ENCODE data around the gene ENGASE. TPM values are rescaled to one million over a fixed set of nuclear protein-coding genes. Genes with fewer than 3 reads are reported as not detected.

The ENGASE gene
- total RNA-seq, 2 donors from 2014 or later, result 53.4 to 111 TPM

GRCh38 chr17:79045001-79045729, 29.5 kb upstream of the ENGASE start:
- Histone ChIP-seq H3K27me3 (no peaks in the 10 kb centered on the region), H3K27ac (no peak overlapping the region), H3K4me3 (no peak overlapping the region), H3K9ac (ENCODE audit: low read depth in 2 of 2, low read length in 2 of 2) (no peak overlapping the region), H3K4me1 (no peaks in the 10 kb centered on the region), H3K9me3 (no peaks in the 10 kb centered on the region), H3K36me3 (no peaks in the 10 kb centered on the region)
- TF ChIP-seq, protein P1, sequence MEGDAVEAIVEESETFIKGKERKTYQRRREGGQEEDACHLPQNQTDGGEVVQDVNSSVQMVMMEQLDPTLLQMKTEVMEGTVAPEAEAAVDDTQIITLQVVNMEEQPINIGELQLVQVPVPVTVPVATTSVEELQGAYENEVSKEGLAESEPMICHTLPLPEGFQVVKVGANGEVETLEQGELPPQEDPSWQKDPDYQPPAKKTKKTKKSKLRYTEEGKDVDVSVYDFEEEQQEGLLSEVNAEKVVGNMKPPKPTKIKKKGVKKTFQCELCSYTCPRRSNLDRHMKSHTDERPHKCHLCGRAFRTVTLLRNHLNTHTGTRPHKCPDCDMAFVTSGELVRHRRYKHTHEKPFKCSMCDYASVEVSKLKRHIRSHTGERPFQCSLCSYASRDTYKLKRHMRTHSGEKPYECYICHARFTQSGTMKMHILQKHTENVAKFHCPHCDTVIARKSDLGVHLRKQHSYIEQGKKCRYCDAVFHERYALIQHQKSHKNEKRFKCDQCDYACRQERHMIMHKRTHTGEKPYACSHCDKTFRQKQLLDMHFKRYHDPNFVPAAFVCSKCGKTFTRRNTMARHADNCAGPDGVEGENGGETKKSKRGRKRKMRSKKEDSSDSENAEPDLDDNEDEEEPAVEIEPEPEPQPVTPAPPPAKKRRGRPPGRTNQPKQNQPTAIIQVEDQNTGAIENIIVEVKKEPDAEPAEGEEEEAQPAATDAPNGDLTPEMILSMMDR (IDR thresholded peaks at IDR 0.05), result no peak
- DNase-seq, result no peak
- intact Hi-C loops (cut with DNase I), result no loop called here

- H3K9me3 ChIP-seq, result no peaks in the 10 kb centered on the region
- no peak overlapping the region for H3K4me3 ChIP-seq
- DNase-seq, result peak; percentile 78
- no peak overlapping the region for H3K27ac ChIP-seq
- H3K4me1 ChIP-seq, result no peaks in the 10 kb centered on the region
- no peaks in the 10 kb centered on the region for H3K27me3 ChIP-seq
- no peak overlapping the region for H3K9ac ChIP-seq (ENCODE audit: low read depth in 2 of 2, low read length in 2 of 2)
- intact Hi-C loops (cut with DNase I), result loop anchor here (2.0 kb wide), 1 partner anchor 345 kb away; no protein-coding TSS in a partner anchor
- TF ChIP-seq, protein P1 (IDR thresholded peaks at IDR 0.05), result peak; percentile 91
- H3K36me3 ChIP-seq, result no peaks in the 10 kb centered on the region
These were observed 28.8 kb upstream of the ENGASE start for GRCh38 chr17:79045842-79046196.

DNA sequence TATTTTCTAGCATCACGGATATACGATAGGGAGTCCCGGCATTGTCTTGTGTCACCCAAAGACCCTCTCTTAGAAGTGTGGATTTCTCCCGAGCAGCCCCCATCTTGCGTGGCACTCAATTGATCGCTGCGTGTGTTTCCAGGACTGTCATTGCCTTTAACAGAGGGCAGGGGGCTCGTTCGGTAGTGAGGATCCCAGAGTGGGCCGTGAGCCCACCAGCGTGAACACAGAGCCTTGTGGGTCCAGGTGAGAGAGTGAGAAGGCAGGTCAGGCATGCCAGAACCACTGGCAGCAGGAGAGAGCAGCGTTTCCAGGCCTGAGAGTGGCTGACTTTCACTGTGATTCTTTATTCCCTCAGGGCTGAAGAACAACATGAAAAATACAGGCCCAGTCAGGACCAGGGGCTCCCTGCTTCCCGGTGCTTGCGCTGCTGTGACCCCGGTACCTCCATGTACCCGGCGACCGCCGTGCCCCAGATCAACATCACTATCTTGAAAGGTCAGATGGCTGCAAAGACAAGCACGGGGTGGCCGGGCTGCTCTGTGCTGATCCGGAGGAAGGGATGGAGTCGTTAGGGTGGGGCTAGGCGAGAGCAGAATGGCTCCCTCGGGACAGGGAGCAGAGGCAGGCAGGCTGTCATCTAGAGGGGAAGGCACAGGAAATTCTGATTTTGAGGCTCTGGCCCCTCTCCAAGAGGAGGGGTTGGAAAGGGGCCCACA, 28.3 kb upstream of the ENGASE start:
- Histone ChIP-seq H3K9ac (ENCODE audit: low read depth in 2 of 2, low read length in 2 of 2) (no peak overlapping the region), H3K4me1 (no peaks in the 10 kb centered on the region), H3K9me3 (no peaks in the 10 kb centered on the region), H3K27ac (no peak overlapping the region), H3K4me3 (no peak overlapping the region), H3K27me3 (no peaks in the 10 kb centered on the region), H3K36me3 (no peaks in the 10 kb centered on the region)
- TF ChIP-seq, protein P1 (IDR thresholded peaks at IDR 0.05), result peak; percentile 2
- intact Hi-C loops (cut with DNase I), result loop anchor here (2.0 kb wide), 1 partner anchor 344 kb away; no protein-coding TSS in a partner anchor
- DNase-seq, result no peak

DNA sequence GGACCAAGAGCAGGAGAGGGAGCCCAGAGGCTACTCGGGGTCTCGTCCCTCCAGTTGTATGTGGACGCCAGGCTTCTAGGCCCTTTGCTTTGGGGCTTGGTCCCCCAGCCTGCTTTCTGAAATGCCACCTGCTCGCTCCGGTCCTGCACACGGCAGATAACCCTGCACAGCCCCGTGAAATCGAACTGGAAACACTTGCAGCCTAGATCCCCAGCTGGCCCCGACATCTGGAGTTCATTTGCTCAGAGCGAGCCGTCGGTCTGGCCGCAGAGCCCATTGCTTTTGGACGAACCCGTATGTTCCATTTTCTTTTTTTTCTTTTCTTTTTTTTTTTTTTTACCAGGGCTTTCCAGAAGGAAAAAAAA, 27.7 kb upstream of the ENGASE start:
- H3K4me3 ChIP-seq, result no peak overlapping the region
- intact Hi-C loops (cut with DNase I), result loop anchor here (2.0 kb wide), 1 partner anchor 344 kb away; no protein-coding TSS in a partner anchor
- TF ChIP-seq, protein P1 (IDR thresholded peaks at IDR 0.05), result no peak

GRCh38 chr17:79047291-79047920, 27.2 kb upstream of the ENGASE start:
- Histone ChIP-seq H3K4me1 (no peaks in the 10 kb centered on the region), H3K9ac (ENCODE audit: low read depth in 2 of 2, low read length in 2 of 2) (no peak overlapping the region), H3K27me3 (no peaks in the 10 kb centered on the region), H3K9me3 (no peaks in the 10 kb centered on the region), H3K36me3 (no peaks in the 10 kb centered on the region), H3K27ac (no peak overlapping the region), H3K4me3 (no peak overlapping the region)
- intact Hi-C loops (cut with DNase I), result loop anchor here (2.0 kb wide), 1 partner anchor 343 kb away; no protein-coding TSS in a partner anchor
- TF ChIP-seq, protein P1 (IDR thresholded peaks at IDR 0.05), result no peak
- no peak for DNase-seq

More for the DNA sequence above, 27.7 kb upstream of the ENGASE start:
- DNase-seq, result no peak
- Histone ChIP-seq H3K9ac (ENCODE audit: low read depth in 2 of 2, low read length in 2 of 2) (no peak overlapping the region), H3K27ac (no peak overlapping the region), H3K27me3 (no peaks in the 10 kb centered on the region), H3K36me3 (no peaks in the 10 kb centered on the region), H3K4me1 (no peaks in the 10 kb centered on the region), H3K9me3 (no peaks in the 10 kb centered on the region)

All from colonic mucosa (tissue), 4 donors.